Testis (tissue), 2 donors: ENCODE data around the gene DBF4B.

Experiments
- CTCF ChIP-seq, 3 experiments: fragments of 450-650 bp in 2 of 3; fragments of 200-600 bp in 1 of 3; sonication (generic) in 1 of 3; IDR thresholded peaks; one replicate each; pipeline ENCODE4 v1.5.1; 2016 to 2019; ENCODE audit warnings: antibody characterized with exemption in 3 of 3, mild to moderate bottlenecking in 2 of 3, moderate library complexity in 1 of 3
- POLR2A ChIP-seq: fragments of 450-650 bp; IDR thresholded peaks from one replicate; pipeline ENCODE4 v1.6.1; 2017; ENCODE audit warnings: antibody characterized with exemption, mild to moderate bottlenecking, moderate library complexity

- TF ChIP-seq CTCF (IDR thresholded peaks at IDR 0.05): no peak
- TF ChIP-seq POLR2A: no peak
Measured at GRCh38 chr17:44757918-44758413, 49.5 kb downstream of the DBF4B start.
